Brain microvascular endothelial cell (primary cell): Measurements from ENCODE around the gene SYT3.

Source experiments
- DNase-seq: peaks from one replicate; pipeline ENCODE4 v3.0.0-alpha.2; 2020
- H3K27ac ChIP-seq: fragments of 250-450 bp; sonication (Bioruptor Pico); 2 replicates; pipeline ENCODE4 v1.5.1; 2020; ENCODE audit warnings: mild to moderate bottlenecking, moderate library complexity
- H3K27me3 ChIP-seq: fragments of 250-450 bp; sonication (Bioruptor Pico); replicated peaks from 2 replicates; pipeline ENCODE4 v1.5.1; 2020; ENCODE audit warnings: mild to moderate bottlenecking
- H3K36me3 ChIP-seq: fragments of 250-450 bp; sonication (Bioruptor Pico); replicated peaks from 2 replicates; pipeline ENCODE4 v1.5.1; 2020; ENCODE audit warnings: mild to moderate bottlenecking
- H3K4me3 ChIP-seq: 2 replicates; pipeline ENCODE4 v1.5.1; 2011; ENCODE audit warnings: low read depth, mild to moderate bottlenecking, control low read depth, low read length, moderate library complexity
- CTCF ChIP-seq: IDR thresholded peaks from 2 replicates; pipeline ENCODE4 v1.5.1; 2011; ENCODE audit warnings: low read depth, mild to moderate bottlenecking, moderate library complexity, low read length, control low read depth, inconsistent platforms; ENCODE audit errors: missing control alignments
- in situ Hi-C: cut with HindIII; loops from 2 replicates; pipeline ENCODE4 v1.10.0; 2017; ENCODE audit warnings: low sequenced_read_pairs, low pct_ligation_motif_present

Gene SYT3

GRCh38 chr19:50646074-50646807 is 6.6 kb upstream of the SYT3 start:
- H3K4me3 ChIP-seq, result no peak overlapping the region
- H3K27ac ChIP-seq, result no peak overlapping the region
- in situ Hi-C loops, result no loop called here
- no peaks in the 10 kb centered on the region for H3K36me3 ChIP-seq
- no peak for TF ChIP-seq CTCF
- peak; percentile 79 for DNase-seq
- H3K27me3 ChIP-seq, result no peaks in the 10 kb centered on the region

GRCh38 chr19:50645107-50645506 is 5.4 kb upstream of the SYT3 start:
- no peak overlapping the region for H3K4me3 ChIP-seq
- in situ Hi-C loops, result no loop called here
- TF ChIP-seq CTCF, result no peak
- no peak for DNase-seq
- H3K36me3 ChIP-seq, result no peaks in the 10 kb centered on the region
- H3K27me3 ChIP-seq, result peaks cover 3% of the 10 kb centered on the region
- no peak overlapping the region for H3K27ac ChIP-seq

GRCh38 chr19:50644315-50644915 is 4.7 kb upstream of the SYT3 start:
- in situ Hi-C loops, result no loop called here
- peaks cover 10% of the 10 kb centered on the region for H3K27me3 ChIP-seq

GRCh38 chr19:50640368-50640767 is 687 bp upstream of the SYT3 start:
- no peak for TF ChIP-seq CTCF
- Histone ChIP-seq H3K27me3 (peaks cover 24% of the 10 kb centered on the region), H3K27ac (no peak overlapping the region), H3K36me3 (no peaks in the 10 kb centered on the region), H3K4me3 (no peak overlapping the region)
- no peak for DNase-seq
- in situ Hi-C loops, result no loop called here

More at GRCh38 chr19:50644315-50644915, 4.7 kb upstream of the SYT3 start:
- no peak for TF ChIP-seq CTCF
- Histone ChIP-seq H3K4me3 (no peak overlapping the region), H3K36me3 (no peaks in the 10 kb centered on the region), H3K27ac (no peak overlapping the region)
- DNase-seq, result no peak

- H3K36me3 ChIP-seq, result no peaks in the 10 kb centered on the region
Observed at GRCh38 chr19:50638600-50638999, 1.1 kb downstream of the SYT3 start.

More at GRCh38 chr19:50638600-50638999, 1.1 kb downstream of the SYT3 start:
- peaks cover 24% of the 10 kb centered on the region for H3K27me3 ChIP-seq
- no peak for DNase-seq
- no peak for TF ChIP-seq CTCF
- in situ Hi-C loops, result no loop called here
- no peak overlapping the region for H3K4me3 ChIP-seq
- no peak overlapping the region for H3K27ac ChIP-seq
